ENCODE measurements around the gene SLAMF8.

Gene SLAMF8

GRCh38 chr1:159817276-159818041, 9.2 kb upstream of the SLAMF8 start:
- TF ChIP-seq CTCF (IDR thresholded peaks at IDR 0.05; ENCODE audit: borderline replicate concordance, insufficient read depth, low read depth, low read length): no peak
- H3K4me3 ChIP-seq (ENCODE audit: low read depth, low read length): no peak overlapping the region

GRCh38 chr1:159821171-159821867, 5.4 kb upstream of the SLAMF8 start:
- no peak overlapping the region for H3K4me3 ChIP-seq (ENCODE audit: low read depth, low read length)
- TF ChIP-seq CTCF (IDR thresholded peaks at IDR 0.05; ENCODE audit: borderline replicate concordance, insufficient read depth, low read depth, low read length): no peak

- TF ChIP-seq CTCF (IDR thresholded peaks at IDR 0.05; ENCODE audit: borderline replicate concordance, insufficient read depth, low read depth, low read length): no peak
- no peak overlapping the region for H3K4me3 ChIP-seq (ENCODE audit: low read depth, low read length)
Measured at GRCh38 chr1:159823406-159823805, 3.3 kb upstream of the SLAMF8 start.

- TF ChIP-seq CTCF (IDR thresholded peaks at IDR 0.05; ENCODE audit: borderline replicate concordance, insufficient read depth, low read depth, low read length): no peak
- no peak overlapping the region for H3K4me3 ChIP-seq (ENCODE audit: low read depth, low read length)
Measured at GRCh38 chr1:159825564-159825963, 1.1 kb upstream of the SLAMF8 start.

- TF ChIP-seq CTCF (IDR thresholded peaks at IDR 0.05; ENCODE audit: borderline replicate concordance, insufficient read depth, low read depth, low read length): no peak
- H3K4me3 ChIP-seq (ENCODE audit: low read depth, low read length): no peak overlapping the region
Measured at GRCh38 chr1:159827102-159827490, 423 bp downstream of the SLAMF8 start.

GRCh38 chr1:159827549-159827948, 876 bp downstream of the SLAMF8 start:
- no peak for TF ChIP-seq CTCF (IDR thresholded peaks at IDR 0.05; ENCODE audit: borderline replicate concordance, insufficient read depth, low read depth, low read length)
- no peak overlapping the region for H3K4me3 ChIP-seq (ENCODE audit: low read depth, low read length)

GRCh38 chr1:159828176-159828575, 1.5 kb downstream of the SLAMF8 start:
- H3K4me3 ChIP-seq (ENCODE audit: low read depth, low read length): no peak overlapping the region
- TF ChIP-seq CTCF (IDR thresholded peaks at IDR 0.05; ENCODE audit: borderline replicate concordance, insufficient read depth, low read depth, low read length): no peak
